ENCODE results near the gene DPY30. TPM values are rescaled to one million over a fixed set of nuclear protein-coding genes. Genes with fewer than 3 reads are reported as not detected.
A peak's percentile ranks its signal among the peaks of the same experiment; 100 is the strongest.
"Not testable (repeated sequence)": the region's sequence is repeated elsewhere in the genome, so short reads cannot be mapped to it uniquely, and the experiment has no call there.

The DPY30 gene
- total RNA-seq, 1 donor from 2014 or later: 100 TPM

DNA sequence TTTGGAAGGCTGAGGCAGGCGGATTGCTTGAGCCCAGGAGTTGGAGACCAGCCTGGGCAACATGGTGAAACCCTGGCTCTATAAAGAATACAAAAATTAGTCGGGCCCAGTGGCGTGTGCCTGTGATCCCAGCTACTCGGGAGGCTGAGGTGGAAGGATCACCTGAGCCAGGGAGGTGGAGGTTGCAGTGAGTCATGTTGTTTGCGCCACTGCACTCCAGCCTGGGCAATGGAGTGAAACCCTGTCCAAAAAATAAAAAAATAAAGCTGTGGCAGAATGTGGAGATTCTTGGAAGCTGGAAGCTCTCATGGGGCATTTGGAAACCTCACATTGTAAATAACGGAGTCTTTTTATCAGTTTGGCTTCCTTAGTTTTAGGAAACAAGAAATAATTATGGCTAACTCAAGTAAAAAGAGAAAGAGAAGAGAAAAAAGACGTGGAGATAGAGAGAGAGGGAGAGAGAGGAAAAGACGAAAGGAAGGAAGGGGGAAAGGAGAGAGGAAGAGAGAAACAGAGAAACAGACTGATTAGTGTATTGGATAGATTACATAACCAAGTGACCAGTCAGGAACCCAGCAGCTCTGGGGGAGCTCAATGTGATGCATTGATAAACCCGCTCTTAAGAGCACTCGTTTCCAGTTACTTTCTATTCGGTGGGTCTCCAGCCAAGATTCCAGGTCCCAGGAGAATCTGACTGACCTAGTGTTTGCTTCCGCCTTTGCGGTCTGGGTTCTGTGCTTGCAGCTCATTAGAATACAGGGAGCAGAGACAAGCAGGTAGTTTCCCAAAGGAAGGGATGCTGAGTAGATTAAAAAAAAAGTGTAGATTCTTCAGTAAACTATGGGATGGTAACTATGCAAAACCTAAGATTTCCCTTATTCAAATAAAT lies 22.6 kb upstream of the DPY30 start:
- H3K4me3 ChIP-seq (ENCODE audit: low read depth, low read length): peak overlapping the region; percentile 63
- DNase-seq (ENCODE audit: low read depth): no peak
- TF ChIP-seq, protein P1, sequence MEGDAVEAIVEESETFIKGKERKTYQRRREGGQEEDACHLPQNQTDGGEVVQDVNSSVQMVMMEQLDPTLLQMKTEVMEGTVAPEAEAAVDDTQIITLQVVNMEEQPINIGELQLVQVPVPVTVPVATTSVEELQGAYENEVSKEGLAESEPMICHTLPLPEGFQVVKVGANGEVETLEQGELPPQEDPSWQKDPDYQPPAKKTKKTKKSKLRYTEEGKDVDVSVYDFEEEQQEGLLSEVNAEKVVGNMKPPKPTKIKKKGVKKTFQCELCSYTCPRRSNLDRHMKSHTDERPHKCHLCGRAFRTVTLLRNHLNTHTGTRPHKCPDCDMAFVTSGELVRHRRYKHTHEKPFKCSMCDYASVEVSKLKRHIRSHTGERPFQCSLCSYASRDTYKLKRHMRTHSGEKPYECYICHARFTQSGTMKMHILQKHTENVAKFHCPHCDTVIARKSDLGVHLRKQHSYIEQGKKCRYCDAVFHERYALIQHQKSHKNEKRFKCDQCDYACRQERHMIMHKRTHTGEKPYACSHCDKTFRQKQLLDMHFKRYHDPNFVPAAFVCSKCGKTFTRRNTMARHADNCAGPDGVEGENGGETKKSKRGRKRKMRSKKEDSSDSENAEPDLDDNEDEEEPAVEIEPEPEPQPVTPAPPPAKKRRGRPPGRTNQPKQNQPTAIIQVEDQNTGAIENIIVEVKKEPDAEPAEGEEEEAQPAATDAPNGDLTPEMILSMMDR (conservative IDR thresholded peaks at IDR 0.05; ENCODE audit: low read depth, low read length): no peak

DNA sequence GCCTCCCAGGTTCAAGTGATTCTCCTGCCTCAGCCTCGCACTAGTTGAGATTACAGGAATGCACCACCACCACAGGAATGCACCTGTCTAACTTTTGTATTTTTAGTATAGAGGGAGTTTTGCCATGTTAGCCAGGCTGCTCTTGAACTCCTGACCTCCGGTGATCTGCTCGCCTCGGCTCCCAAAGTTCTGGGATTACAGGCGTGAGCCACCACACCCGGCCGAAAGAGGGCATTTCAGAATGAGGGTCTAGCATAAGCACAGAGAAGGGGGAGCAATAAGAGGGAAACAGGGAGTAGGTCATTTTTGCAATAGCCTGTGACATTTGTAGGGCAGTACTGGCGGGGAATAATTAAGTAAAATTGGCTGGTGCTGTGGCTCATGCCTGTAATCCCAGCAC lies 21.8 kb upstream of the DPY30 start:
- DNase-seq (ENCODE audit: low read depth): no peak
- no peak overlapping the region for H3K4me3 ChIP-seq (ENCODE audit: low read depth, low read length)
- TF ChIP-seq, protein P1 (conservative IDR thresholded peaks at IDR 0.05; ENCODE audit: low read depth, low read length): no peak

DNA sequence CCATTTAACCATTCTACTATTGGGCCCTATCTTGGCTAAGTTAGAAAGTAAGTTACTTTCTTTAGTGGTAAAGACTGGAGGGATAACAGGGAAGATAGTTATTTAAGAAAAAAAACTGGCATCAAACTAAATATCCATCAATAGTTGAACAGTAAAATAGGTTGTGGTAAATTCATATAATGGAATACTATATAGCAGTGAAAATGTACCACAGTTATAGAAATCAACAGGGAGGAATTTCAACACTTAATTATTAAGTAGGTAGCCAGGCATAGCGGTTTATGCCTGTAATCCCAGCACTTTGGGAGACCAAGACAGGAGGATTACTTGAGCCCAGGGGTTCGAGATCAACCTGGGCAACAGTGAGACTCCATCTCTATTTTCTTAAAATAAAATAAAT lies 20.7 kb upstream of the DPY30 start:
- no peak for DNase-seq (ENCODE audit: low read depth)
- TF ChIP-seq, protein P1 (conservative IDR thresholded peaks at IDR 0.05; ENCODE audit: low read depth, low read length): no peak
- H3K4me3 ChIP-seq (ENCODE audit: low read depth, low read length): no peak overlapping the region

DNA sequence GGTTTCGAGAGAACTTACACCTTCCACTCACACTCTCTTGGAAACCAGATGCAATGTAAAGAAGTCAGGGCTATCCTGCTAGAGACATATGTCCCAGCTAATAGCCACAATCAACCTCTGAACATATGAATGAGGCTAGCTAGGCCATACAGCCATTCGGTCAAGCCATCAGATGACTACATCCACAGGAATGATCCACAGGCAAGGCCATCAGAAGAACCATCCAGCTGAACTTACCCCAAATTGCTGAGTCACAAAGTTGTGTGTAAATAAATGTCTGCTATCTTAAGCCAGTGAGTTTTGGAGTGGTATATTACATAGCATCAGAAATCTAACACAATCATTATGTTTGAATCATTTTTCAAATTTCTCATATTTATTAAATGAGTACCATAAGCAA lies 18.5 kb upstream of the DPY30 start:
- H3K4me3 ChIP-seq (ENCODE audit: low read depth, low read length): no peak overlapping the region
- TF ChIP-seq, protein P1 (conservative IDR thresholded peaks at IDR 0.05; ENCODE audit: low read depth, low read length): no peak
- no peak for DNase-seq (ENCODE audit: low read depth)

DNA sequence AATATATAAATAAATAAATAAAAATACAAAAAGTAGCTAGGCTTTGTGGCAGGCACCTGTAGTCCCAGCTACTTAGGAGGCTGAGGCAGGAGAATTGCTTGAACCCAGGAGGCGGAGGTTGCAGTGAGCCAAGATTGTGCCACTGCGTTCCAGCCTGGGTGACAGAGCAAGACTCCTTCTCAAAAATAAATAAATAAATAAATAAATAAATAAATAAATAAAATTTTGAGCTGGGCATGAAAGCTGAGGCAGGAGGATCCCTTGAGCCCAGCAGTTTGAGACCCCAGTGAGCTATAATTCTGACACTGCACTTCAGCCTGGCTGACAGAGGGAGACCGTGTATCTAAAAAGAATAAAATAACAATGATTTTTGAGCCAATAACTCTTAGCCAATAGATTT lies 15.0 kb upstream of the DPY30 start:
- not testable (repeated sequence) for DNase-seq (ENCODE audit: low read depth); H3K4me3 ChIP-seq (ENCODE audit: low read depth, low read length)

DNA sequence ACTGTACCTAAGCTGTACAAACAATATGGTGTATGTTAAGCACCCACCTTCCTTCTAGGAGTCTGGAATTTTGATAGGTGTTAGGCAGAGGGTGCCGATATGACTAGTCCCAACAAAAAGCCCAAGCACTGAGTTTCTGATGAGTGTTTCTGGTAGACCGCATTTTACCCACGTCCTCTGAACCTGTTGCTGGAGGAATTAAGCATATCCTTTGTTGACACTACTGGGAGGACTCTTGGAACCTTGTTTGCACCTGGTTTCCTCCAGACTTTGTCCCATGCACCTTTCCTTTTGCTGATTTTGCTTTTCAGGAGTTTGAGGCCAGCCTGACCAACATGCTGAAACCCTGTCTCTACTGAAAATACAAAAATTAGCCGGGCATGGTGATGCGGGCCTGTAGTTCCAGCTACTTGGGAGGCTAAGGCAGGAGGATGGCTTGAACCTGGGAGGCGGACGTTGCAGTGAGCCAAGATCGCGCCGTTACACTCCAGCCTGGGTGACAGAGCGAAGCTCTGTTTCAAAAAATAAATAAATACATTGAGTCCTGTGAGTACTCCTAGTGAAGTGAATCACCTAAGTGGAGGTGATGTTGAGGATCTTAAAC lies 12.3 kb upstream of the DPY30 start:
- TF ChIP-seq, protein P1 (conservative IDR thresholded peaks at IDR 0.05; ENCODE audit: low read depth, low read length): no peak
- no peak overlapping the region for H3K4me3 ChIP-seq (ENCODE audit: low read depth, low read length)
- no peak for DNase-seq (ENCODE audit: low read depth)

DNA sequence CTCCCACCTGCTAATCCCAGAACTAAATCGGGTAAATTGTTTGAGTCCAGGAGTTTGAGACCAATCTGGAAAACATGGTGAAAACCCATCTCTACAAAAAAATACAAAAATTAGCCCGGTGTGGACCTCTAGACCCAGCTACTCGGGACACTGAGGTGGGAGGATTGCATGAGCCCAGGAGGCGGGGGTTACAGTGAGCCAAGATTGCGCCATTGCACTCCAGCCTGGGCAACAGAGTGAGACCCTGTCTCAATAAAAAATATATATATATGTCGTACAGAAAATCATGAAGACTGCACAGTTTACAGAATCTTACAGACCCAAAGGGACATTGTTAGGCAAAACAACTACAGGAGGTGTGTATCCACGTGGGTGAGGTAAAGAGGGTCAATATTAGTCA lies 4.0 kb upstream of the DPY30 start:
- TF ChIP-seq, protein P1 (conservative IDR thresholded peaks at IDR 0.05; ENCODE audit: low read depth, low read length): no peak
- no peak for DNase-seq (ENCODE audit: low read depth)
- H3K4me3 ChIP-seq (ENCODE audit: low read depth, low read length): no peak overlapping the region

DNA sequence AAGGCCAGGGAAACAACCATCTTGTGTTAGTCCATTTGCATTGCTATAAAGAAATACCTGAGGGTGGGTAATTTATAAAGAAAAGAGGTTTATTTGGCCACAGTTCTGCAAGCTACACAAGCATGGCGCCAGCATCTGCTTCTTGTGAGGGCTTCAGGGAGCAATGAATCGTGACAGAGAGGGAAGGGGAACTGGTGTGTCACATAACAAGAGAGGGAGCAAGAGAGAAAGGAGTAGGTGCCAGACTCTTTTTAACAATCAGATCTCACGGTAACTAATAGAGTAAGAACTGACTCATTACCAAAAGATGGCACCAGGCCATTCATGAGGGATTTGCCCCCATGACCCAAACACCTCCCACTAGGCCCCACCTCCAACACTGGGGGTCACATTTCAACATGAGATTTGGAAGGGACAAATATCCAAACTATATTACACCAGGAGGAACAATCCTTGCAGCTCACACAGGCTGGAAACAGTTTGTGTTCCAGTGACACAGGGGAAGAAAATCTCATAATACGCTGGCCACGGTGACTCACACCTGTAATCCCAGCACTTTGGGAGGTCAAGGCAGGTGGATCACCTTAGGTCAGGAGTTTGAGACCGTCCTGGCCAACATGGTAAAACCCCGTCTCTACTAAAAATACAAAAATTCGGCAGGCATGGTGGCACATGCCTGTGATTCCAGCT lies 5.3 kb downstream of the DPY30 start:
- not testable (repeated sequence) for DNase-seq (ENCODE audit: low read depth); H3K4me3 ChIP-seq (ENCODE audit: low read depth, low read length)

DNA sequence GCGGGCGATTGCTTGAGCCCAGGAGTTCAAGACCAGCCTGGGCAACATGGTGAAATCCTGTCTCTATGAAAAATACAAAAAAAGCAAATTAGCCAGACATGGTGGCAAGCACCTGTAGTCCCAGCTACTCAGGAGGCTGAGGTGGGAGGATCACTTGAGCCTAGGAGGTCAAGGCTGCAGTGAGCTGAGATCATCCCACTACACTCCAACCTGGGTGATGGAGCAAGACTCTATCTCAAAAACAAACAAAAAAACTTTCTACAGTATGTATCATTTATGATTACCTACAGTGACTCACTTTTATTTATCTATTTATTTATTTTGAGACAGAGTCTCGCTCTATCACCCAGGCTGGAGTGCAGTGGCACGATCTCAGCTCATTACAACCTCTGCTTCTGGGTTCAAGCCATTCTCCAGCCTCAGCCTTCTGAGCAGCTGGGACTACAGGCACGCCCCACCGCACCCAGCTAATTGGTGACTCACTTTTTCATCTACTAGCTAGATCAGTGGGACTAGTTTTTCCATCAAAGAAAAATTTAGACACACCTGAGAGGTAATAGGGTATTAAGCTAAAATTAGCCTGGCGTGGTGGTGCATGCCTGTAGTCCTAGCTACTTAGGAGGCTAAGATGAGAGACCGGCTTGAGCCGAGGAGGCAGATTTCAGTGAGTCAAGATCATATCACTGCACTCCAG lies 20.7 kb downstream of the DPY30 start:
- not testable (repeated sequence) for DNase-seq (ENCODE audit: low read depth); H3K4me3 ChIP-seq (ENCODE audit: low read depth, low read length)
